ENCODE results near the gene GOLIM4.

Gene GOLIM4

DNA sequence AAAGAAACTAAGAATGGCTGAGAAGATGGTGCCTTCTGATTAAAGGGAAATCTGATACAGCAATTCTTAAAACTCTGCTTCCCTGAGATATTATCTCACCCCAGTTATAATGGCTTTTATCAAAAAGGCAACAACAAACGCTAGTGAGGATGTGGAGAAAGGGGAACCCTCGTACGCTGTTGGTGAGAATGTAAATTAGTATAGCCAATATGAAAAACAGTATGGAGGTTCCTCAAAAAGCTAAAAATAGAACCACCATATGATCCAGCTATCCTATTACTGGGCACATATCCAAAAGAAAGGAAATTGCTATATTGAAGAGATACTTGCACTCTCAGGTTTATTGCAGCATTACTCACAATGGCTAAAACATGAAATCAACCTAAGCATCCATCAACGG, 65.1 kb downstream of the GOLIM4 start:
- TF ChIP-seq ZBTB7A (IDR thresholded peaks at IDR 0.05; ENCODE audit: low read depth) (no peak), USF1 (IDR thresholded peaks at IDR 0.05) (no peak), FOXM1 (IDR thresholded peaks at IDR 0.05; ENCODE audit: borderline replicate concordance, low read depth) (no peak), TAF1 (IDR thresholded peaks at IDR 0.05; ENCODE audit: low read depth) (no peak), YY1 (IDR thresholded peaks at IDR 0.05; ENCODE audit: low read depth) (no peak), CREB1 (IDR thresholded peaks at IDR 0.05; ENCODE audit: low read depth) (no peak), NFIC (IDR thresholded peaks at IDR 0.05) (no peak), TEAD4 (IDR thresholded peaks at IDR 0.05) (no peak), CEBPB (IDR thresholded peaks at IDR 0.05) (no peak), TCF12 (IDR thresholded peaks at IDR 0.05; ENCODE audit: low read depth) (no peak), RAD21 (IDR thresholded peaks at IDR 0.05; ENCODE audit: low read depth) (no peak), EP300 (IDR thresholded peaks at IDR 0.05; ENCODE audit: borderline replicate concordance) (no peak), MAX (IDR thresholded peaks at IDR 0.05) (no peak), EGR1 (IDR thresholded peaks at IDR 0.05) (no peak)
- TF ChIP-seq, protein P1, sequence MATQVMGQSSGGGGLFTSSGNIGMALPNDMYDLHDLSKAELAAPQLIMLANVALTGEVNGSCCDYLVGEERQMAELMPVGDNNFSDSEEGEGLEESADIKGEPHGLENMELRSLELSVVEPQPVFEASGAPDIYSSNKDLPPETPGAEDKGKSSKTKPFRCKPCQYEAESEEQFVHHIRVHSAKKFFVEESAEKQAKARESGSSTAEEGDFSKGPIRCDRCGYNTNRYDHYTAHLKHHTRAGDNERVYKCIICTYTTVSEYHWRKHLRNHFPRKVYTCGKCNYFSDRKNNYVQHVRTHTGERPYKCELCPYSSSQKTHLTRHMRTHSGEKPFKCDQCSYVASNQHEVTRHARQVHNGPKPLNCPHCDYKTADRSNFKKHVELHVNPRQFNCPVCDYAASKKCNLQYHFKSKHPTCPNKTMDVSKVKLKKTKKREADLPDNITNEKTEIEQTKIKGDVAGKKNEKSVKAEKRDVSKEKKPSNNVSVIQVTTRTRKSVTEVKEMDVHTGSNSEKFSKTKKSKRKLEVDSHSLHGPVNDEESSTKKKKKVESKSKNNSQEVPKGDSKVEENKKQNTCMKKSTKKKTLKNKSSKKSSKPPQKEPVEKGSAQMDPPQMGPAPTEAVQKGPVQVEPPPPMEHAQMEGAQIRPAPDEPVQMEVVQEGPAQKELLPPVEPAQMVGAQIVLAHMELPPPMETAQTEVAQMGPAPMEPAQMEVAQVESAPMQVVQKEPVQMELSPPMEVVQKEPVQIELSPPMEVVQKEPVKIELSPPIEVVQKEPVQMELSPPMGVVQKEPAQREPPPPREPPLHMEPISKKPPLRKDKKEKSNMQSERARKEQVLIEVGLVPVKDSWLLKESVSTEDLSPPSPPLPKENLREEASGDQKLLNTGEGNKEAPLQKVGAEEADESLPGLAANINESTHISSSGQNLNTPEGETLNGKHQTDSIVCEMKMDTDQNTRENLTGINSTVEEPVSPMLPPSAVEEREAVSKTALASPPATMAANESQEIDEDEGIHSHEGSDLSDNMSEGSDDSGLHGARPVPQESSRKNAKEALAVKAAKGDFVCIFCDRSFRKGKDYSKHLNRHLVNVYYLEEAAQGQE (IDR thresholded peaks at IDR 0.05; ENCODE audit: low read depth): no peak

GRCh38 chr3:168029705-168030104, 66.0 kb downstream of the GOLIM4 start:
- no peak for TF ChIP-seq NFIC (IDR thresholded peaks at IDR 0.05)
- TF ChIP-seq TEAD4 (IDR thresholded peaks at IDR 0.05): no peak
- no peak for TF ChIP-seq TAF1 (IDR thresholded peaks at IDR 0.05; ENCODE audit: low read depth)
- TF ChIP-seq YY1 (IDR thresholded peaks at IDR 0.05; ENCODE audit: low read depth): no peak

DNA sequence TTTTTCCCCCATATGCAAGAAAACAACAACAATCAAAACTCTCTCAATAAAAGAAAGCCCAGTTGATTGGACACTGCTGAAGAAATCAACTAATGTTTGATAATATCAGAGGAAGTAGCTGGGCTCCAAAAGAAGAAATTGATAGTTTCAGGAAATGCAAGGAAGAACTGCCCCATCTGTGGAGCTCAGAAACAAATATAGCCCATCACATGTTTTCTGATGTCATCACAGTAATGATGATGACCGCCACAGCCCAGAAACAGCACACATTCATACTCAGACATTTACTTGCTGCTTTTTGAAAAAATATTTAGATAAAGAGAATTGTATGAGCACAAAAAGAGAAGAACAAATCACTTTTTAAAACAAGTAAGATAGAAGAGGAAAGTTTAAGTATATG, 67.6 kb downstream of the GOLIM4 start:
- TF ChIP-seq MAX (IDR thresholded peaks at IDR 0.05): no peak
- no peak for TF ChIP-seq YY1 (IDR thresholded peaks at IDR 0.05; ENCODE audit: low read depth)
- no peak for TF ChIP-seq FOXM1 (IDR thresholded peaks at IDR 0.05; ENCODE audit: borderline replicate concordance, low read depth)
- TF ChIP-seq RAD21 (IDR thresholded peaks at IDR 0.05; ENCODE audit: low read depth): no peak
- TF ChIP-seq TCF12 (IDR thresholded peaks at IDR 0.05; ENCODE audit: low read depth): no peak
- TF ChIP-seq NFIC (IDR thresholded peaks at IDR 0.05): no peak

GRCh38 chr3:168026764-168027163, 69.0 kb downstream of the GOLIM4 start:
- no peak for TF ChIP-seq YY1 (IDR thresholded peaks at IDR 0.05; ENCODE audit: low read depth)
- TF ChIP-seq CEBPB (IDR thresholded peaks at IDR 0.05): no peak
- TF ChIP-seq TCF12 (IDR thresholded peaks at IDR 0.05; ENCODE audit: low read depth): no peak
- TF ChIP-seq, protein P1 (IDR thresholded peaks at IDR 0.05; ENCODE audit: low read depth): no peak
- TF ChIP-seq MAX (IDR thresholded peaks at IDR 0.05): no peak
- no peak for TF ChIP-seq TEAD4 (IDR thresholded peaks at IDR 0.05)
- no peak for TF ChIP-seq CREB1 (IDR thresholded peaks at IDR 0.05; ENCODE audit: low read depth)
- TF ChIP-seq RAD21 (IDR thresholded peaks at IDR 0.05; ENCODE audit: low read depth): no peak
- TF ChIP-seq EGR1 (IDR thresholded peaks at IDR 0.05): no peak
- no peak for TF ChIP-seq FOXM1 (IDR thresholded peaks at IDR 0.05; ENCODE audit: borderline replicate concordance, low read depth)
- TF ChIP-seq USF1 (IDR thresholded peaks at IDR 0.05): no peak
- TF ChIP-seq TAF1 (IDR thresholded peaks at IDR 0.05; ENCODE audit: low read depth): no peak
- TF ChIP-seq EP300 (IDR thresholded peaks at IDR 0.05; ENCODE audit: borderline replicate concordance): no peak
- no peak for TF ChIP-seq ZBTB7A (IDR thresholded peaks at IDR 0.05; ENCODE audit: low read depth)
- no peak for TF ChIP-seq NFIC (IDR thresholded peaks at IDR 0.05)

DNA sequence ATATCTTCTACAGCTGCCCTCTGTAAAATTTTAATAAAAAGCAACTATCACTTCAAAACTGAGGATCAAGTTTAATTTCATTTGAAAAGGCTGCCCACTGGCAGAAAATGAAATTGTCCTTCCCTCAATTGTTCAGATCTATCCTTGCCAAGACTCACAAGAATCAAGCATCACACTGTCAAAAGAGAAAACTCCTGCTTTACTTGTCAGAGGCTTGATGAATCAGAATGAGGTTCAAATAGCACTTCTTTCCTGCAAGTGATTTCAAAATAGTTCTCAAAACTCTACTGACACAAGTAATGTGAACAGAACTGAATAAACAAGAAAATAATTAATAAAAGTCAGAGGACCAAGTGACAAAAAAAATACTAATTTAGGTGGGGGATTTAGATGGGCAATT, 70.6 kb downstream of the GOLIM4 start:
- TF ChIP-seq YY1 (IDR thresholded peaks at IDR 0.05; ENCODE audit: low read depth): no peak
- no peak for TF ChIP-seq RAD21 (IDR thresholded peaks at IDR 0.05; ENCODE audit: low read depth)
- no peak for TF ChIP-seq TEAD4 (IDR thresholded peaks at IDR 0.05)
- TF ChIP-seq ZBTB7A (IDR thresholded peaks at IDR 0.05; ENCODE audit: low read depth): no peak
- no peak for TF ChIP-seq CREB1 (IDR thresholded peaks at IDR 0.05; ENCODE audit: low read depth)
- TF ChIP-seq, protein P1 (IDR thresholded peaks at IDR 0.05; ENCODE audit: low read depth): no peak

All from Ishikawa (cell line).